AG09319 (cell line): ENCODE data around the gene HHLA2.

Source experiments
- DNase-seq: peaks from one replicate; pipeline ENCODE4 v3.0.0-alpha.2; 2010; ENCODE audit warnings: low read depth; ENCODE audit errors: extremely low read depth
- TF ChIP-seq, protein P1 (sequence below): IDR thresholded peaks from 2 replicates; pipeline ENCODE4 v1.5.1; 2011; ENCODE audit warnings: low read depth, mild to moderate bottlenecking, inconsistent platforms, low read length, moderate library complexity

HHLA2 gene

DNA sequence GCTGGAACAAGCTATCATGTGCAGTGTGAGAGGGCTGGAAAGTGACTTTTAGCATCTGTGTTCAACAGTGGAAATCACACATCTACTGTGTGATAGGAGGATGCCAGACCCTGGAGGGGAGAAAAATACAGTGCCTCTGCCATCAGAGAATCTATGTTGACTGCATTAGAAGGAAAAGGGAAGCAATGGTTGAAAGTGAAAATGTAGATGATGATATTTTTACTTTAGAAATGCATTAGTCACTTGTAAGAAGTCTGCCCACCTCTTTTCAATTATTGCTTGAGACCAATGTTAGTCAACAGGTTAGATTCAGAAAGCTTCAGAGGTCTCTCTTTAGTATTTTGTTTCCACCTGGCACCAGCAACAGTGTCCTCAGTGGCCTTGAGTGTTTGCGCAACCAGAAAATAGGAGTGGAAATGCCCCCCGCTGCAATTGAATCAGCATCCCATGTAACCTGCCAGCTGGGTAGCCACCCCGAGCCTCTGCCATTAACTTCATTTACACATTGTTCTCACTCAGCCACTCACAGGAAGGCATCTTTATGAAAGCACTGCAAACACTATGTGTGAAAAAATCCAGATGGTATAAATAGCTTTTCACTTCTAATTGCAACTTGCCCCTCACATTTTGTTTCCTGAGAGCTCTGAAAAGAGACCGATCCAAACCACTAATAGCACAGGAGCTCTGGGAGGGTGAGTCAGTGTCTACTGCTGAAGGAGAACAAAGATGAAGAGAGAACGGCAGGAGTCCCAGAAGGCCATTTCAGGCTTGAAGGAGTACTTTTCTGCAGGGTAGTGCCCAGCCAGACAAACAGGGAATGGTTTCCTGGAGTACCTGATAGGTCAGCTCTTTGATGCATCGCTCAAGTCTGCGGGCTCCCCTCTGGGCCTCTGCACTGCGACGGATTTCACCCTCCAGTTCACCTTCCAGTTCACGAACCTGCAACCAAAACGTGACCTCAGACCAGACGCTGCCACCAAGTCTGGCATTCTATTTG, 92.1 kb downstream of the HHLA2 start:
- TF ChIP-seq, protein P1, sequence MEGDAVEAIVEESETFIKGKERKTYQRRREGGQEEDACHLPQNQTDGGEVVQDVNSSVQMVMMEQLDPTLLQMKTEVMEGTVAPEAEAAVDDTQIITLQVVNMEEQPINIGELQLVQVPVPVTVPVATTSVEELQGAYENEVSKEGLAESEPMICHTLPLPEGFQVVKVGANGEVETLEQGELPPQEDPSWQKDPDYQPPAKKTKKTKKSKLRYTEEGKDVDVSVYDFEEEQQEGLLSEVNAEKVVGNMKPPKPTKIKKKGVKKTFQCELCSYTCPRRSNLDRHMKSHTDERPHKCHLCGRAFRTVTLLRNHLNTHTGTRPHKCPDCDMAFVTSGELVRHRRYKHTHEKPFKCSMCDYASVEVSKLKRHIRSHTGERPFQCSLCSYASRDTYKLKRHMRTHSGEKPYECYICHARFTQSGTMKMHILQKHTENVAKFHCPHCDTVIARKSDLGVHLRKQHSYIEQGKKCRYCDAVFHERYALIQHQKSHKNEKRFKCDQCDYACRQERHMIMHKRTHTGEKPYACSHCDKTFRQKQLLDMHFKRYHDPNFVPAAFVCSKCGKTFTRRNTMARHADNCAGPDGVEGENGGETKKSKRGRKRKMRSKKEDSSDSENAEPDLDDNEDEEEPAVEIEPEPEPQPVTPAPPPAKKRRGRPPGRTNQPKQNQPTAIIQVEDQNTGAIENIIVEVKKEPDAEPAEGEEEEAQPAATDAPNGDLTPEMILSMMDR: no peak
- DNase-seq: no peak

DNA sequence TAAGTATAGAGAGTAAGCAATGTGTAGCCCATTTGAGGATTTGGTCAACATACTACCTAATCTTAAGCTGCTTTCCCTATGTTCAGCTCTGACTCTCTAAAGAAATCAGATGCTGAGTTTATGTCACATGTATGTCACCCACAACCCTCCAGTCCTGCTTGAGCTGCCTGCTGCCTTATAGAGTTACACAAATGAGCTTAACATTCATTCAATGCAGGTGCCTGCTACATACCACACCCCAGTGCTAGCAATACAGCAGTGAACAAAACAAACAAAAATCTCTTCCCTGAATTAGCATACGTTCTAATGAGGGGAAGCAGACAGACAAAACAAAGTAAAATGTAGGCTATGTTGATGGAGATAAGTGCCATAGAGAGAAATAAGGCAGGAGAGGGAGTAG, 93.0 kb downstream of the HHLA2 start:
- DNase-seq: no peak
- TF ChIP-seq, protein P1: no peak

DNA sequence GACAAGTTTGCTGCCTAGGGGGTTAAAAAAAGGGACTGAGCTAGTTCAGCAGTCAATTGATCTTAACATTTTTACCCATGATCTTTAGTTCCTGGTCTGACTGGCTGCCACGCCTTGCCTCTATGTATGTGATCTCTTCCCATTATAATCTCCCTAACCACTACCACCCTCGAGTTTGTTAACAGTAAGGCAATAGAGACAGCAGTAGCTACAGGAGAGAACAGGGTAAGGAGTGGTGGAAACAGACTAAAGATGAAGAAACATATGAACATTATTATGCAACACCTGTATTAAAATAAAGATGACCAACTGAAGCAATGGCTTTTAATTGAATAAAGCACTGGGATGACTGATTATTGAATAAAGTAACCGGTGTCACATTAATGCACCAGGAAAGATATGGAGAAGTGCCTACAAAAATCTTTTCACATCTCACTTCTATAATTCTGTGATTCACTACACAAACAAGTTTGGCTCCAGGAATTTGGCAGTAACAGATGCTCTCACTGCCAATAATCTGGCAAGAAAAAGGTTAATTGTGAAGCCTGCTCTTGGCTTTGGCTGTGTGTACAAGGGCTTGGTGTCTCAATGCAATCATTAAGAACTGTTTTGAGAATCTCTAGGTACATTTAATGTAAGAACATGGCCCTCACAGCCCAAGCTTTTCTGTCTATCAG, 95.7 kb downstream of the HHLA2 start:
- no peak for DNase-seq
- TF ChIP-seq, protein P1: no peak

DNA sequence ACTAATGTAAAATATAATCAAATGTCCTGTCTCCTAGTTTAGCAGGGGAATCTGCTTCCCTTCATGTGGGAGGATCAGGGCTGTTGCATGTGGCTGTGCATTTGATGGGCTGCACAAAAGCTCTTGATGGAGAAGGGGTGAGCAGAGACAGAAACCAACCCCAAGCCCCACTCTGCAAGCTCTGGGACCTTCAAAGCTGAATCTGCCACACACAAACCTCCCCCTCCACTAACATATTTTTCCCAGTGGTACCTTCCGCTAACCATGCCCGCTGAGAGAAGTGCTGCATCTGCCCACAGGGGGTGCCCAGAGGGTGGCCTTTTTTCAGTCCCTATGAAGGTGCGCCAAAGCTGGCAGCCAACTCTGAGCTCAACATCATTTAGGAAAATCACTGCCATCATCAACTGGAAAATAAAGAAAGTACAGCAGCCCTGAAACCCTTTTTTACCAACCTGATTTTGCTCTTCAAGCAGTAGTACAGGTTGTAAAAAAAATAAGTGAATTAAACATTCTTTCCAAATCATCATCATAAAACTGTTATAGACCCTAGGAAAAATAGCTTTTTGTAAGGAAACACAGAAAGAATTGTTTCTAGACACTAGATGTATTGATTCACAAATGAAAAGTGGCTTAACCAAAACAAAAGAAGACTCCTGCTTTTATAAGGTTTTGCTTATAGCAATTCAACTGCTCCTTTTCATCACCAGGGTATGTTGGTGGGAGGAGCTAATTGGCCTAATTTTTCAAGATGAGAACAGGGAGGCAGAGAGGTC, 97.0 kb downstream of the HHLA2 start:
- TF ChIP-seq, protein P1: no peak
- DNase-seq: no peak

DNA sequence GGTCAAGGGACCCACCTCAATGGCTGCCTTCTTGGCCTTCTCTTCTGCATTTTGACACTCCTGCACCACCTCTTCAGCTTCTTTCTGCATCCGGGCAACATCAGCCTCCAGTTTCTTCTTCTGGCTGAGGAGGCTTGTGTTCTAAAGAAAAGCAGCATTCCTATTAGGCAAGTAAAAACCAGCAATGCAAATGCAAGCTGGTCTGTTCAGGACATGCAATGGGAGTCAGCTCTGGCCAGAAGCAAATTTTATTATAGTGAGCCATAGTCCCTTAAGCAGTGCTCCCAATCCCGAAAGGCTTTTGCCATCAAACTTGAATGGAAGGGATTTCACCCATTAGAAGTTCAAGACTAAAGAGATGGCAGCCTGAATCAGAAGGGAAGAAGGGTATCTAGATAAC, 97.7 kb downstream of the HHLA2 start:
- TF ChIP-seq, protein P1: no peak

DNA sequence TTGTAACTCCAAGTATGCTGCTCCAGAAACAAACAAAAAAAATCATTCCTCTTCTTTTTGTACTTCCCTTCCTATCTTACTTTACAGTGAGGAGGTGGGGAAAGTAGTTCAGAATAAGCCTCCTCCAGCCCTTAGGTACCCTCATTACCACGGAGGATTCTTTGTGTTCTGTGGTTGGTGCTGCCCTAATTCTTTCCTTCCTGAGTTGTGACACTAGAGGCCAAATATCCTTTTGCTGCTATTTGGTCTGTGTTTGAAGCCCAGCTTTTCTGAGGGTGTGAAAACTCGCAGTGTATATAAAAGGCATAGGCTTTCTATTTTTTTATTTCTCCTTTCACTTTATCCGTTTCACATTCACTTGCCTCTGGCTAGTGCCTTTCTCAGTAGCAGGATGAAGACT, 98.2 kb downstream of the HHLA2 start:
- DNase-seq: no peak
- TF ChIP-seq, protein P1: no peak

More for the DNA sequence above, 97.7 kb downstream of the HHLA2 start:
- no peak for DNase-seq

DNA sequence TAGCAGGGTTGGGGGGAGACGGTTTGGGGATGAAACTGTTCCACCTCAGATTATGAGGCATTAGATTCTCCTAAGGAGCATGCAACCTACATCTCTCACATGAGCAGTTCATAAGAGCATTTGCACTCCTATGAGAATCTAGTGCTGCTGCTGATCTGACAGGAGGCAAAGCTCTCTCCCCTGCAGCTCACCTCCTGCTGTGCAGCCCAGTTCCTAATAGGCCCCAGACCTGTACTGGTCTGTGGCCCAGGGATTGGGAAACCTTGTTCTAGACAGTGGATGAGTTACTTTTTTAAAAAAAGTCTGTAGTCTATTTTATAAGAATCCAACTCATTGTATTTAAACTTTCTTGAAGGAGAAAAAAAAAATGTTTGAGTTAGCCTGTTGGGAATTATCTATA, 100.0 kb downstream of the HHLA2 start:
- TF ChIP-seq, protein P1: no peak

More for the DNA sequence above, 100.0 kb downstream of the HHLA2 start:
- DNase-seq: no peak
